K562 (cell line): ENCODE results near the gene SAPCD1. TPM values are rescaled to one million over a fixed set of nuclear protein-coding genes. Genes with fewer than 3 reads are reported as not detected.

Experiments
- BDP1 ChIP-seq: IDR thresholded peaks from 3 replicates; pipeline ENCODE4 v1.6.1; 2011; ENCODE audit not compliant: insufficient read length, insufficient read depth
- KLF1 ChIP-seq: fragments of 450-650 bp; IDR thresholded peaks from 2 replicates; pipeline ENCODE4 v1.6.1; 2016; ENCODE audit warnings: missing genetic modification characterization, missing compliant biosample characterization
- MCM5 ChIP-seq: fragments of 450-650 bp; IDR thresholded peaks from 2 replicates; pipeline ENCODE4 v1.6.1; 2016; ENCODE audit warnings: low read depth
- MXI1 ChIP-seq: IDR thresholded peaks from 2 replicates; pipeline ENCODE4 v1.6.1; 2011; ENCODE audit warnings: low read depth, mild to moderate bottlenecking, improper control_type of control experiment, low read length
- NR2C2 ChIP-seq, 2 experiments: fragments of 200-800 bp in 1 of 2; sonication (Bioruptor generic) in 1 of 2; sonication (generic) in 1 of 2; formaldehyde crosslinking in 1 of 2; IDR thresholded peaks; 2 replicates each; pipeline versions ENCODE4 v1.6.1 to v1.8.0; 2016 to 2022; ENCODE audit warnings: mild to moderate bottlenecking in 1 of 2, missing compliant biosample characterization in 1 of 2, missing genetic modification characterization in 1 of 2, missing genetic modification reagents in 1 of 2
- PHF21A ChIP-seq: fragments of 450-650 bp; IDR thresholded peaks from 2 replicates; pipeline ENCODE4 v1.6.1; 2017; ENCODE audit warnings: low read depth, borderline replicate concordance
- POLR2AphosphoS5 ChIP-seq: IDR thresholded peaks from 2 replicates; pipeline ENCODE4 v1.6.1; 2011; ENCODE audit warnings: mild to moderate bottlenecking, low read depth, low read length, moderate library complexity; ENCODE audit not compliant: control insufficient read depth, insufficient read depth
- RBM39 ChIP-seq: fragments of 200-400 bp; formaldehyde crosslinking; optimal IDR thresholded peaks from 2 replicates; pipeline ENCODE3; 2018; ENCODE audit warnings: low read depth, low read length
- SNIP1 ChIP-seq: fragments of 450-650 bp; IDR thresholded peaks from 2 replicates; pipeline ENCODE4 v1.7.1; 2017; ENCODE audit warnings: low read depth, mild to moderate bottlenecking
- SP1 ChIP-seq: sonication (generic); formaldehyde crosslinking; IDR thresholded peaks from 2 replicates; pipeline ENCODE4 v1.8.1; 2022; ENCODE audit warnings: mild to moderate bottlenecking, missing genetic modification reagents
- XRCC5 ChIP-seq: fragments of 200-400 bp; formaldehyde crosslinking; IDR thresholded peaks from 2 replicates; pipeline ENCODE4 v1.6.1; 2017; ENCODE audit warnings: low read depth, mild to moderate bottlenecking, low read length
- YBX1 ChIP-seq: fragments of 450-650 bp; IDR thresholded peaks from 2 replicates; pipeline ENCODE4 v1.7.1; 2016; ENCODE audit warnings: mild to moderate bottlenecking
- ZFP1 ChIP-seq: fragments of 450-650 bp; formaldehyde crosslinking; IDR thresholded peaks from 2 replicates; pipeline ENCODE4 v1.4.0; 2020; ENCODE audit warnings: mild to moderate bottlenecking, mixed read lengths
- ZKSCAN1 ChIP-seq: fragments of 150-350 bp; IDR thresholded peaks from 2 replicates; pipeline ENCODE4 v1.6.1; 2016; ENCODE audit warnings: low read depth, low read length
- ZNF212 ChIP-seq: fragments of 450-650 bp; formaldehyde crosslinking; IDR thresholded peaks from 2 replicates; pipeline ENCODE4 v1.4.0; 2020; ENCODE audit warnings: mild to moderate bottlenecking
- polyA plus RNA-seq, 8 experiments: library from polyadenylated mRNA; depleted of rRNA in 4 of 8; stranded (reverse) in 5 of 8; unstranded in 3 of 8; fragments of >200 nt; fragmentation: Nextera tagmentation in 2 of 8; fragmentation: Illumina TruSeq in 1 of 8; extraction: Ambion mirVana in 2 of 8; extraction: Trizol in 1 of 8; gene quantifications; 2 replicates each; pipeline versions ENCODE4 v1.2.1 to v1.2.3, GENCODE V29; 2011 to 2014; ENCODE audit warnings: inconsistent platforms in 1 of 8, missing spikeins in 1 of 8
- total RNA-seq, 7 experiments: library from RNA; depleted of rRNA in 6 of 7; stranded (reverse); fragments of >200 nt in 6 of 7; fragmentation: Illumina TruSeq in 2 of 7; extraction: Trizol in 2 of 7; gene quantifications; 2 replicates each; pipeline versions ENCODE4 v1.2.1 to v1.2.3, GENCODE V29; 2011 to 2021; ENCODE audit warnings: low replicate concordance in 1 of 7
- TF ChIP-seq, protein P1 (sequence below): fragments of 150-350 bp; IDR thresholded peaks from 2 replicates; pipeline ENCODE4 v1.6.1; 2014; ENCODE audit warnings: low read depth, mild to moderate bottlenecking, low read length, borderline replicate concordance
- TF ChIP-seq, protein P2 (sequence below), 2 experiments: IDR thresholded peaks; 2 replicates each; pipeline ENCODE4 v1.6.1; 2011; ENCODE audit warnings: borderline replicate concordance in 1 of 2, control low read depth in 1 of 2, low read depth in 1 of 2, low read length in 1 of 2, mild to moderate bottlenecking in 1 of 2, mixed read lengths in 1 of 2, moderate library complexity in 1 of 2; ENCODE audit not compliant: insufficient read depth in 1 of 2, insufficient read length in 1 of 2, poor library complexity in 1 of 2, severe bottlenecking in 1 of 2; ENCODE audit errors: extremely low read depth in 1 of 2
- TF ChIP-seq, protein P3 (sequence below): fragments of 250-450 bp; sonication (Bioruptor Pico); IDR thresholded peaks from 2 replicates; pipeline ENCODE4 v1.5.0; 2021; ENCODE audit warnings: mild to moderate bottlenecking, borderline replicate concordance
- TF ChIP-seq, protein P4 (sequence below): IDR thresholded peaks from 2 replicates; pipeline ENCODE4 v1.6.1; 2012; ENCODE audit warnings: low read depth, low read length, improper control_type of control experiment, borderline replicate concordance

SAPCD1 gene
- total and polyA plus RNA-seq, 9 of the 15 experiments (the other 6 are each of a cell fraction or from before 2014, with no cell fraction given), result 2.6 to 30.2 (median 7.4) TPM

DNA sequence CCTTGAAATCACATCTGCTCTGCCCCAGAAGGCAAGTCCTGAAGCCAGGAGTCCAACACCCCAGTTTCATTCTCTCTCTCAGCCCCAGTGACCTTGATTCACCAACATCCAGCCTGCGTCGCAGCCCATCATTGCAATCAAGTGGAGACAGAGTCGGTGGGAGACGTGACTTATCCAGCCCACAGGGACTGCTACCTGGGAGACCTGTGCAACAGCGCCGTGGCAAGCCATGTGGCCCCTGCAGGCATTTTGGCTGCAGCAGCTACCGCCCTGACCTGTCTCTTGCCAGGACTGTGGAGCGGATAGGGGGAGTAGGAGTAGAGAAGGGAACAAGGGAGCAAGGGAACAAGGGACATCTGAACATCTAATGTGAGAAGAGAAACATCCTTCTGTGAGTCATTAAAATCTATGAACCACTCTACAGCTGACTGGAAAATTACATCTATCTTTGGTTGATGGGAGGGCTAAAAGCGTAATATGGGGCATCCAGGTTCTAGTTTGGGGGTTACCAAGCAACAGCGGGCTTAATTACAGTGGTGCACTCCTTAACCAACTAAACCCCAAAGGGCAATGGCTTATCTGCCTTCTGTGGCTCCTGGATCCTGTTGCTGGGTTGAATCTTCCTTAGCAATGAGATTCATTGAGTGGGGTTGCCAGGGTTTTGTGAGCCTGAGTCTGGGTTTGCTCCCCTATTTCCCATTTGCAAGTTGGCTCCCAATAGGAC lies 44.8 kb upstream of the SAPCD1 start (continued):
- no peak for TF ChIP-seq BDP1
- TF ChIP-seq, protein P1, sequence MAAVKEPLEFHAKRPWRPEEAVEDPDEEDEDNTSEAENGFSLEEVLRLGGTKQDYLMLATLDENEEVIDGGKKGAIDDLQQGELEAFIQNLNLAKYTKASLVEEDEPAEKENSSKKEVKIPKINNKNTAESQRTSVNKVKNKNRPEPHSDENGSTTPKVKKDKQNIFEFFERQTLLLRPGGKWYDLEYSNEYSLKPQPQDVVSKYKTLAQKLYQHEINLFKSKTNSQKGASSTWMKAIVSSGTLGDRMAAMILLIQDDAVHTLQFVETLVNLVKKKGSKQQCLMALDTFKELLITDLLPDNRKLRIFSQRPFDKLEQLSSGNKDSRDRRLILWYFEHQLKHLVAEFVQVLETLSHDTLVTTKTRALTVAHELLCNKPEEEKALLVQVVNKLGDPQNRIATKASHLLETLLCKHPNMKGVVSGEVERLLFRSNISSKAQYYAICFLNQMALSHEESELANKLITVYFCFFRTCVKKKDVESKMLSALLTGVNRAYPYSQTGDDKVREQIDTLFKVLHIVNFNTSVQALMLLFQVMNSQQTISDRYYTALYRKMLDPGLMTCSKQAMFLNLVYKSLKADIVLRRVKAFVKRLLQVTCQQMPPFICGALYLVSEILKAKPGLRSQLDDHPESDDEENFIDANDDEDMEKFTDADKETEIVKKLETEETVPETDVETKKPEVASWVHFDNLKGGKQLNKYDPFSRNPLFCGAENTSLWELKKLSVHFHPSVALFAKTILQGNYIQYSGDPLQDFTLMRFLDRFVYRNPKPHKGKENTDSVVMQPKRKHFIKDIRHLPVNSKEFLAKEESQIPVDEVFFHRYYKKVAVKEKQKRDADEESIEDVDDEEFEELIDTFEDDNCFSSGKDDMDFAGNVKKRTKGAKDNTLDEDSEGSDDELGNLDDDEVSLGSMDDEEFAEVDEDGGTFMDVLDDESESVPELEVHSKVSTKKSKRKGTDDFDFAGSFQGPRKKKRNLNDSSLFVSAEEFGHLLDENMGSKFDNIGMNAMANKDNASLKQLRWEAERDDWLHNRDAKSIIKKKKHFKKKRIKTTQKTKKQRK, result no peak
- no peak for TF ChIP-seq MCM5
- no peak for TF ChIP-seq YBX1
- no peak for TF ChIP-seq SP1 (CRISPR knock-in tag)
- TF ChIP-seq POLR2AphosphoS5, result 0 out of 2 replicates have a peak, but pooled peaks have one; percentile 18
- no peak for TF ChIP-seq ZNF212 (CRISPR knock-in tag)
- TF ChIP-seq XRCC5, result 0 out of 2 replicates have a peak, but pooled peaks have one; percentile 43
- TF ChIP-seq ZKSCAN1, result 0 out of 2 replicates have a peak, but pooled peaks have one; percentile 35
- no peak for TF ChIP-seq SNIP1
- TF ChIP-seq, protein P2, sequence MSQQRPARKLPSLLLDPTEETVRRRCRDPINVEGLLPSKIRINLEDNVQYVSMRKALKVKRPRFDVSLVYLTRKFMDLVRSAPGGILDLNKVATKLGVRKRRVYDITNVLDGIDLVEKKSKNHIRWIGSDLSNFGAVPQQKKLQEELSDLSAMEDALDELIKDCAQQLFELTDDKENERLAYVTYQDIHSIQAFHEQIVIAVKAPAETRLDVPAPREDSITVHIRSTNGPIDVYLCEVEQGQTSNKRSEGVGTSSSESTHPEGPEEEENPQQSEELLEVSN (IDR thresholded peaks at IDR 0.05; ENCODE audit: borderline replicate concordance in 1 of 2, extremely low read depth in 1 of 2, insufficient read depth in 1 of 2, insufficient read length in 1 of 2, low read depth in 1 of 2, low read length in 1 of 2, poor library complexity in 1 of 2, severe bottlenecking in 1 of 2), result peak; percentile 14 to 47
- TF ChIP-seq ZFP1 (CRISPR knock-in tag), result no peak
- 0 out of 2 replicates have a peak, but pooled peaks have one; percentile 35 for TF ChIP-seq NR2C2 (CRISPR knock-in tag; IDR thresholded peaks at IDR 0.05)
- TF ChIP-seq NR2C2 (tag; IDR thresholded peaks at IDR 0.05), result no peak
- TF ChIP-seq KLF1 (tag), result no peak
- TF ChIP-seq MXI1, result no peak
- TF ChIP-seq, protein P3, sequence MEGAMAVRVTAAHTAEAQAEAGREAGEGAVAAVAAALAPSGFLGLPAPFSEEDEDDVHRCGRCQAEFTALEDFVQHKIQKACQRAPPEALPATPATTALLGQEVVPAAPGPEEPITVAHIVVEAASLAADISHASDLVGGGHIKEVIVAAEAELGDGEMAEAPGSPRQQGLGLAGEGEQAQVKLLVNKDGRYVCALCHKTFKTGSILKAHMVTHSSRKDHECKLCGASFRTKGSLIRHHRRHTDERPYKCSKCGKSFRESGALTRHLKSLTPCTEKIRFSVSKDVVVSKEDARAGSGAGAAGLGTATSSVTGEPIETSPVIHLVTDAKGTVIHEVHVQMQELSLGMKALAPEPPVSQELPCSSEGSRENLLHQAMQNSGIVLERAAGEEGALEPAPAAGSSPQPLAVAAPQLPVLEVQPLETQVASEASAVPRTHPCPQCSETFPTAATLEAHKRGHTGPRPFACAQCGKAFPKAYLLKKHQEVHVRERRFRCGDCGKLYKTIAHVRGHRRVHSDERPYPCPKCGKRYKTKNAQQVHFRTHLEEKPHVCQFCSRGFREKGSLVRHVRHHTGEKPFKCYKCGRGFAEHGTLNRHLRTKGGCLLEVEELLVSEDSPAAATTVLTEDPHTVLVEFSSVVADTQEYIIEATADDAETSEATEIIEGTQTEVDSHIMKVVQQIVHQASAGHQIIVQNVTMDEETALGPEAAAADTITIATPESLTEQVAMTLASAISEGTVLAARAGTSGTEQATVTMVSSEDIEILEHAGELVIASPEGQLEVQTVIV (CRISPR knock-in tag), result no peak
- TF ChIP-seq, protein P4, sequence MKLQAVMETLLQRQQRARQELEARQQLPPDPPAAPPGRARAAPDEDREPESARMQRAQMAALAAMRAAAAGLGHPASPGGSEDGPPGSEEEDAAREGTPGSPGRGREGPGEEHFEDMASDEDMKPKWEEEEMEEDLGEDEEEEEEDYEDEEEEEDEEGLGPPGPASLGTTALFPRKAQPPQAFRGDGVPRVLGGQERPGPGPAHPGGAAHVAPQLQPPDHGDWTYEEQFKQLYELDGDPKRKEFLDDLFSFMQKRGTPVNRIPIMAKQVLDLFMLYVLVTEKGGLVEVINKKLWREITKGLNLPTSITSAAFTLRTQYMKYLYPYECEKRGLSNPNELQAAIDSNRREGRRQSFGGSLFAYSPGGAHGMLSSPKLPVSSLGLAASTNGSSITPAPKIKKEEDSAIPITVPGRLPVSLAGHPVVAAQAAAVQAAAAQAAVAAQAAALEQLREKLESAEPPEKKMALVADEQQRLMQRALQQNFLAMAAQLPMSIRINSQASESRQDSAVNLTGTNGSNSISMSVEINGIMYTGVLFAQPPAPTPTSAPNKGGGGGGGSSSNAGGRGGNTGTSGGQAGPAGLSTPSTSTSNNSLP, result no peak
- TF ChIP-seq RBM39, result no peak
- TF ChIP-seq PHF21A, result no peak
